GM13977 (cell line): ENCODE results near the gene SLC44A4.

Experiments used
- DNase-seq: peaks from one replicate; pipeline ENCODE4 v3.0.0; 2012; ENCODE audit warnings: low spot score
- CTCF ChIP-seq: IDR thresholded peaks from 2 replicates; pipeline ENCODE4 v1.5.1; 2012; ENCODE audit warnings: mild to moderate bottlenecking, control low read depth; ENCODE audit not compliant: insufficient read depth; ENCODE audit errors: extremely low read depth, missing control alignments
- in situ Hi-C: fragments of 300-500 bp; cut with MboI; formaldehyde crosslinking; loops from one replicate; pipeline ENCODE4 v1.12.0; 2022; ENCODE audit warnings: low sequenced_read_pairs, low pct_unique_long_range_greater_than_20kb, mixed read lengths, inconsistent platforms; ENCODE audit not compliant: unreplicated experiment

Gene SLC44A4

GRCh38 chr6:31878726-31879125 is at the start of gene SLC44A4:
Gene SLC44A4 (minus strand): TSS chr6:31878997. CDS start chr6:31878980, 17 bp downstream.
- DNase-seq = no peak
- no peak for TF ChIP-seq CTCF
- in situ Hi-C loops = no loop called here

- in situ Hi-C loops = no loop called here
- no peak for DNase-seq
- TF ChIP-seq CTCF = no peak
Measured at GRCh38 chr6:31928672-31928939, 49.8 kb upstream of the SLC44A4 start.

GRCh38 chr6:31927863-31928671 is 49.3 kb upstream of the SLC44A4 start:
- no peak for TF ChIP-seq CTCF
- no peak for DNase-seq
- in situ Hi-C loops = no loop called here

- in situ Hi-C loops = no loop called here
- TF ChIP-seq CTCF = no peak
- no peak for DNase-seq
Measured at GRCh38 chr6:31927242-31927862, 48.6 kb upstream of the SLC44A4 start, which contains the start of gene C2. Gene C2 (plus strand): TSS chr6:31927717. CDS start chr6:31927753, 36 bp downstream.

- in situ Hi-C loops = no loop called here
- no peak for DNase-seq
- TF ChIP-seq CTCF = peak; percentile 41
Measured at GRCh38 chr6:31922942-31923341, 44.1 kb upstream of the SLC44A4 start.

- in situ Hi-C loops = no loop called here
- no peak for TF ChIP-seq CTCF
- DNase-seq = no peak
Measured at GRCh38 chr6:31920811-31921210, 42.0 kb upstream of the SLC44A4 start.
